GM12873 (cell line): ENCODE results near the gene SYNE2.

Source experiments
- TF ChIP-seq, protein P1 (sequence below): IDR thresholded peaks from 2 replicates; pipeline ENCODE4 v1.5.1; 2012; ENCODE audit warnings: low read depth, mild to moderate bottlenecking, moderate library complexity, low read length, control low read depth; ENCODE audit not compliant: insufficient read depth; ENCODE audit errors: missing control alignments

The SYNE2 gene

DNA sequence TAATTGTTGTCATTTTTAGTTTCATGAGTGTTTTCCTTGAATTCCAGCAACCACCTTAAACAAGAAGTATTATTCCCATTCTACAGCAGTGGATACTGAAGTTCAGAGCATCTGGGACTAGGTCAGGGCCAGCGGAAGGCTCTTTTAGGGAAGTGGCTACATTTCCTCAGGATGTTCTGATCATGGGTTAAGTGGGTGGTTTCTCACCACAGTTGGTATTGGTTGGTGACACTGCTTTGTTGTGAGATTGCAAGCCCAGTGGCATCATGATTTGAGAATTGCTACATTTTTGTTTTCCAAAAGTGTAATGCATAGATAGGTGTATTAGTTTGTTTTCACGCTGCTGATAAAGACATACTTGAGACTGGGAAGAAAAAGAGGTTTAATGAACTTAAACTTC, 47.1 kb downstream of the SYNE2 start:
- TF ChIP-seq, protein P1, sequence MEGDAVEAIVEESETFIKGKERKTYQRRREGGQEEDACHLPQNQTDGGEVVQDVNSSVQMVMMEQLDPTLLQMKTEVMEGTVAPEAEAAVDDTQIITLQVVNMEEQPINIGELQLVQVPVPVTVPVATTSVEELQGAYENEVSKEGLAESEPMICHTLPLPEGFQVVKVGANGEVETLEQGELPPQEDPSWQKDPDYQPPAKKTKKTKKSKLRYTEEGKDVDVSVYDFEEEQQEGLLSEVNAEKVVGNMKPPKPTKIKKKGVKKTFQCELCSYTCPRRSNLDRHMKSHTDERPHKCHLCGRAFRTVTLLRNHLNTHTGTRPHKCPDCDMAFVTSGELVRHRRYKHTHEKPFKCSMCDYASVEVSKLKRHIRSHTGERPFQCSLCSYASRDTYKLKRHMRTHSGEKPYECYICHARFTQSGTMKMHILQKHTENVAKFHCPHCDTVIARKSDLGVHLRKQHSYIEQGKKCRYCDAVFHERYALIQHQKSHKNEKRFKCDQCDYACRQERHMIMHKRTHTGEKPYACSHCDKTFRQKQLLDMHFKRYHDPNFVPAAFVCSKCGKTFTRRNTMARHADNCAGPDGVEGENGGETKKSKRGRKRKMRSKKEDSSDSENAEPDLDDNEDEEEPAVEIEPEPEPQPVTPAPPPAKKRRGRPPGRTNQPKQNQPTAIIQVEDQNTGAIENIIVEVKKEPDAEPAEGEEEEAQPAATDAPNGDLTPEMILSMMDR: no peak

DNA sequence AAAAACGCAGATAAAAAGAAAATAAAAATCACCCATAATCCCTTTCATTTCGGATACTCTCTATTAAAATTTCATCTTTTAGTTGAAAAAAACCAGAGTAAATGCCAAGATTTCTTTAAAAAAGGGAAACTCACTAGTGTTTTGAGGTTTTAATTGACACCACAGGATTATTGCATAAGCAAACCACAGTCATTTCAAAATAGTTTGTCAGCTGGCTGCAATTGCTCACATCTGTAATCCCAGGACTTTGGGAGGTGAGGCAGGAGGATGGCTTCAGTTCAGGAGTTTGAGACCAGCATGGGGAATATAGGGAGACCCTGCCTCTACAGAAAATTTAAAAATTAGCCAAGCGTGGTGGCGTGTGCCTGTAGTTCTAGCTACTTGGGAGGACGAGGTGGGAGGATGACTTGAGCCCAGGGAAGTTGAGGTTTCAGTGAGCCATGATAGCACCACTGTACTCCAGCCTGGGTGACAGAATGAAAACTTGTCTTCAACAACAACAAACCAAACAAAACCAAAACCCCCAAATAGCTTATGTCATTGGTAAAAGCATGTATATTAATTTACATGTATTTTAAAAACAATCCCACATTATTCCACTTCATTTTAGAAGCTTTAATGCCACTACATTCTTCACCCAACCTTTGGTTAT, 48.8 kb downstream of the SYNE2 start:
- TF ChIP-seq, protein P1: no peak

DNA sequence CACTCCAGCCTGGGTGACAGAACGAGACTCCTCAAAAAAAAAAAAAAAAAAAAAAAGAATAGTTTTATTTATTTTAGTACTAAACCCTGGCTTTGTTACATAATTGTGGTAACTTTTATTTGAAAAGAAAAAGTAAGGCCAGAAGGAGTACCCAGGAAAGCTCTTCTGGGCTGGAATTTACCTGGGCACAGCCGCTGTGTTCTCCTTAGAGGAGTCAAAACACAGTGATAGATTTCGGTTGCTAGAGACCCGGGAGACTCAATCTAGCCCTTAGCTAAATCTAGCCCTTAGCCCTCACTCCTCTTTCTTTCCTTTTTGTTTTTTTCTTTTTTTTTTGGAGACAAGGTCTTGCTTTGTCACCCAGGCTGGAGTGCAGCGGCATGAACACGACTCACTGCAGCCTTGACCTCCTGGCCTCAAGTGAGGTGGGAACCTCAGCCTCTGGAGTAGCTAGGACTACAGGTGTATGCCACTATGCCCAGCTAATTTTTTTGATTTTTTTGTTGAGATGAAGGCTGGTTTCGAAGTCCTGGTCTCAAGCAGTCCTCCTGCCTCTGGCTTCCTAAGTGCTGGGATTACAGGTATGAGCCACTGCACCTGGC, 49.7 kb downstream of the SYNE2 start:
- TF ChIP-seq, protein P1: no peak

DNA sequence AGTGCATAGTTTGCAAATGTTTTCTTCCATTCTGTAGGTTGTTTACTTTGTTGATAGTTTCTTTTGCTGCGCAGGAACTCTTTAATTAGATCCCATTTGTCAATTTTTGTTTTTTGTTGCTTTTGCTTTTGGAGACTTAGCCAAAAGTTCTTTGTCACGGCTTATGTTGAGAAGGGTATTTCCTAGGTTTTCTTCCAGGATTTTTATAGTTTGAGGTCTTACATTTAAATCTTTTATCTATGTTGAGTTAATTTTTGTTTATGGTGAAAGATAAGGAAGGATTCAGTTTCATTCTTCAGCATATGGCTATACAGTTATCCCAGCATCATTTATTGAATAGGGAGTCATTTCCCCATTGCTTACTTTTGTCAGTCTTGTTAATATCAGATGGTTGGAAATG, 51.9 kb downstream of the SYNE2 start:
- TF ChIP-seq, protein P1: no peak

DNA sequence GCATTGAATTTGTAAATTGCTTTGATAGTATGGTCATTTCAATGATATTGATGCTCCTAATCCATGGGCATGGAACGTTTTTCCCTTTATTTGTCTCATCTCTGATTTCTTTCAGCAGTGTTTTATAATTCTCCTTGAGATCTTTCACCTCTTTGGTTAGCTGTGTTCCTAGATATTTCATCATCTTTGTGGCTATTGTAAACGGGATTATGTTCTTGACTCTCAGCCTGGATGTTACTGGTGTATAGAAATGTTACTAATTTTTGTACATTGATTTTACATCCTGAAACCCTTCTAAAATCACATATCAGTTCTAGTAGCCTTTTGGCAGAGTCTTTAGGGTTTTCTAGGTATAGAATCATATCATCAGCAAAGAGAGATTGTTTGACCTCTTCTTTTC, 52.6 kb downstream of the SYNE2 start:
- TF ChIP-seq, protein P1: no peak

DNA sequence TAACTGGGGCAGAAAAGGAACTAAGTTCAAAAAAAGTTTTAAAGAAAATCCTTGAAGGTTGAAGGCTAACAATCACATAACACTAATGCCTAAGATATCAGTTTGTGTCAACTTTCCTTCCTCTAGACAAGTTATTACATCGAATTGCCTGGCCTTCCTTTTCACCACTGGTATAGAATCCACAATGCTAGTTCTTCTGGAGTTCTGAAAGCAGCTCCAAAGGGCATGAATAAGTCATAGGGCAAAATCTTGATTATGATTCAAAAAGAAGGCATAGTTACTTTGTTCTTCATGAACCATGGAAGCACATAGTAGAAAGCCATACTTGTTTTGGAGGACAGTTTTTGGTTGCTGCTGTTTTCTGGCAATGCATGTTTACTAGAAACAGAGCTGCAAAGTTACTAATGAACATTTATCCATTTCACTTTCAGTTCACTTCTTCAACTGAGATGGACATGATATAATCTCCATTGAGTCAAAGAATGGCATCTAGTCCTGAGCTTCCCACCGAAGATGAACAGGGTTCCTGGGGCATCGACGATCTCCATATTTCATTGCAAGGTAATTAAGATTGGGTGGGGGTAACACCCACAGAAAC, 56.0 kb downstream of the SYNE2 start:
- TF ChIP-seq, protein P1: no peak

DNA sequence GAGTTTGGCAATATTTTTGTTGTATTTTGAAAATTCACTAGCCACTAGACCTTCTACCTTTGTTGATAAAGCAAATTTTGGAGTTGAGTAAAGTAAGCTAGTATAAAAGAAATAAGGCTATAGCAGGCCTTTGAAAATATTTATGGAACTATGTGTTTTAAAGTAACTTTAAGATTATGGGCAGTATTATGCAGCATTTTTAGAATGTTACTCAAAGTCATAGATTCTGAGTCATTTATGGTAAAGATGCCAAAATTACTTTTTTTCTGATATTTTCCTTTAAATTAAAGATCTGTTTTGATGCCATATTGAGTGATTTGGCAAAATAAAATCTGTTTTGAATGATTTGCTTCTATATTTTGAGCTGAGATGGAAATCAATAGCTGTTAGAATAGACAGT, 57.2 kb downstream of the SYNE2 start:
- TF ChIP-seq, protein P1: no peak
